HG02588 (cell line): ENCODE measurements around the gene HOXC5.
"Not testable (repeated sequence)": the region's sequence is repeated elsewhere in the genome, so short reads cannot be mapped to it uniquely, and the experiment has no call there.

Experiments used
- ATAC-seq: cut with Tn5 transposase; IDR thresholded peaks from one replicate; pipeline ENCODE4 v1.9.1; 2021; ENCODE audit warnings: mild to moderate bottlenecking, moderate library complexity; ENCODE audit not compliant: unreplicated experiment

HOXC5 gene

GRCh38 chr12:54032086-54032619, 697 bp upstream of the HOXC5 start:
- no peak for ATAC-seq

DNA sequence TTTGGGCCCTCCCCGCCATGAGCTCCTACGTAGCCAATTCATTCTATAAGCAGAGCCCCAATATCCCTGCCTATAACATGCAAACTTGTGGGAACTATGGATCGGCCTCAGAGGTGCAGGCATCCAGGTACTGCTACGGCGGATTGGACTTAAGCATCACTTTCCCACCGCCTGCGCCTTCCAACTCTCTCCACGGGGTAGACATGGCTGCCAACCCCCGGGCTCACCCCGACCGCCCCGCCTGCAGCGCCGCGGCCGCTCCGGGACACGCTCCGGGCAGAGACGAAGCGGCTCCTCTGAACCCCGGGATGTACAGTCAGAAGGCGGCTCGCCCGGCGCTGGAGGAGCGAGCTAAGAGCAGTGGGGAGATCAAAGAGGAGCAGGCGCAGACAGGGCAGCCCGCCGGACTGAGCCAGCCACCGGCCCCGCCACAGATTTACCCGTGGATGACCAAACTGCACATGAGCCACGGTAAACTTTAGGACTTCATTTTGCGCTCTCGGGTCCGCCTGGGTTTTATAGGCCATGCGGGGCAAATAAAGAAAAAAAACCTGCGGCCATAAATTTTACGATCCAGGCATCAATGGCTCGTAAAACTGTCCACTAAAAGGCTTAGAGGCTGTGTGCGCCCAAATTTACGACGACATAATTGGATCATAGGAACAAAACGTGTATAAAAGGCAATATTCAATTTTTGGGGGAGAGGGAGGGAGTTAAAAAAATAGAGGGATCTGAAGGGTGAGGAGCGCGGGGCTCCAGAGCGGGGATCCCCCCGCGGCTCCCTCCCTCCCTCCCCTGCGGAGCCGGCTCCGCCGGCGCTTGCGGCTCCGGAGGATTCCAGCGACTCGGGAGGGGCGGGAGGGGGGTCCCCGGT, 493 bp downstream of the HOXC5 start:
- no peak for ATAC-seq

GRCh38 chr12:54033980-54034784, 1.3 kb downstream of the HOXC5 start:
- no peak for ATAC-seq

DNA sequence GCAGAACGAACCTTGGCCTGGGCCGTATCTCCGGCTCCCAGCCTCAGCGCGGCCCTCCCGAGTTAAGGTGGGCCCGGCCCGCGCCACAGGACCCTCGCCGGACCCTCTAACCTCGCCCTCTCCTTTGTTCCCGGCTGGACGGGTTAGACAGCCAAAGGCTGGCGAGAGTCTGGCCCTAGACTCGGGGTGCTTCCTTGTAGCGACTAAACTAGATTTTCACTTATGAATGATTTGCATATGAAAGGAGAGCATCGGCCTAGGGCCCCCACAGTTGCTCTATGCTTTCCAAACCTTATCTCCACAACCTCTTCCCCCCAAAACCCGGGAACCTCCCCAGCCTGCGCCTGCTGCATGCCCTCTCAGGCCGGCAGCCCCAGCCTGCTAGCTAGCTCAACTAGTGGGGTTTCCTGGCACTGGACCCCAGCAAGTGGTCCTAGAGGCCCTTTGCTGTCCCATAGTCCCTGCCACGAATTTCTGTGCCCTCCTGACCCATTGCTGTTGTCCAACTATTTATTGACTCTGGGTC, 2.0 kb downstream of the HOXC5 start:
- ATAC-seq, result no peak

- ATAC-seq, result no peak
Measured at GRCh38 chr12:54035568-54036264, 2.9 kb downstream of the HOXC5 start.

DNA sequence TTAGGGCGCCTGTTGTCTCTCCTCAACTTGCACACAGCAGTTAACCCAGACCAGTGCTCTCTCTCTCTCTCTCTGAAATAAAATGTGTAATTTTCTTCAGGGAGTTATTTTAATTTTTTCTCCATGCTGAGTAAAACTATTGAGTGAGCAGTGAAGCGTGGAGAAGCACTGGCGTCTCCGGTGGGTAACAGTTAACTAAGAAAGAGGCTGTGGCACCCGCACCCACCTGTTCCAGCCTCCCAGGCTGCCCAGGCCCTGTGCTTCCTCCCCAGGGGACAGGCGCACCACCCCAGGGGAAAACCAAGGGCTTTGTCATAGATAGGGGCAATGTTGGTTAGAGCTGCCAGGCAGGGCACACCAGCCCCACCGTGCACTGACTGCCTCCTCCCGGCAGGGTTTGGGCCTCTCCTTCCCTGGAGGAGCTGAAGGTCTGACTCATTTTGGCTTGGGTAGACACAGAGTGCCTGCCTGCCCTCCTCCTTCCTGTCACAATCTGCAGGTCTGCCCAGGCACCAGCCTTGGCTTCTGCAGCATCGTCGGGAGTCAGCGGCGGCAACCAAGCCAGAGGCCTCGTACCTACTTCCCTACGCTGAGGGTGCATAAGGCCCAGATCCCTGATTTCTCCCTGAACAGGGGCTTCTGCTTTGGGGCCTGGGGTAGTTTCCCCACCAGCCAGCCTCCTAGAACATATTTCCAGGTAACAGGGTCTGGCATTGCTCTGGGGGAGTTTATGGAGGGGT, 3.9 kb downstream of the HOXC5 start:
- no peak for ATAC-seq

- no peak for ATAC-seq
Measured at GRCh38 chr12:54037360-54038283, 4.8 kb downstream of the HOXC5 start.

GRCh38 chr12:54038284-54038870, 5.5 kb downstream of the HOXC5 start:
- ATAC-seq, result no peak

DNA sequence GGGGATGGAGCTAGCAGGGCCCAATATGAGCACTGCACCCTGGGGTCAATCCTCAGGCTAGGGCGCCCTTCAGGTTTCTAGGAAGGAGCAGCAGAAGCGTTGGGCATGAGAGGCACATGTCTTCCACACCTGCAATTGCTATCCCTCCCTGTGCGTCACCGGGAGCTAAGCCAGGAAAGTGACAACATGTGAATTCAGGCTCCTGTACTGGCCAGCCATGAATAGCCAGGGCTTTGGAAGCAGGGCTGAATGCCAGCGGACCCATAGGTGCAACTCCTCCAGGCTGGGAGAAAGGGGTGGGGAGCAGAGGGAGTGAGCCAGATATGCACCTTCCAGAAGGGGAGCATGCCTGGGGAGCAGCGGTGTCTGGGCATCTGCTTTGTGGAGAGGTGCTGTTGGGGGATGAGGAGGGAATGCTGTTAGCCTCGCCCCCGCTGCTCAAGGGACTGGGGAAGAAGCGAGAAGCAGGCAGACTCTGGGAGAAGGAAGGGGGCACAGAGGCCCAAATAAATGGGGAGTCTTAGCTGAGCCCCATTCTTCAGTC, 6.1 kb downstream of the HOXC5 start:
- no peak for ATAC-seq

- no peak for ATAC-seq
Measured at GRCh38 chr12:54039417-54040147, 6.7 kb downstream of the HOXC5 start.

DNA sequence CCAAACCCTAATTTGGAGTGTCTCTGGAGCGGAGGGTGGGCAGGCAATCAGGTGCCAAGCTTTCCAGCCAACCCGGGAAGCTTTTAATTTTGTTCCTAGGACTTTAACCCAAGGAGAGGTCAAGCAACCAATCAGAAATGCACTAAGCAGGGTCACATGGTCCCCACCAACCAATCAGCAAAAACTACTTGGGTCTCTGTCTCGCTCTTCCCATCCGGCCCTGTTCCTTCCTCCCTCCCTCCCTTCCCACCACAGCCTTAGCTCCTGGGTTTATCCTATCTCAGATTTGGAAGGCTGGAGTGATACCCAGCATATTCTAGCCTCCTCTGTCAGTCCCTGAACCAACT, 7.3 kb downstream of the HOXC5 start:
- no peak for ATAC-seq

GRCh38 chr12:54040648-54041047, 7.8 kb downstream of the HOXC5 start:
- ATAC-seq, result no peak

- ATAC-seq, result no peak
Measured at GRCh38 chr12:54041097-54041690, 8.3 kb downstream of the HOXC5 start.

GRCh38 chr12:54042033-54042432, 9.2 kb downstream of the HOXC5 start:
- ATAC-seq, result not testable (repeated sequence)

DNA sequence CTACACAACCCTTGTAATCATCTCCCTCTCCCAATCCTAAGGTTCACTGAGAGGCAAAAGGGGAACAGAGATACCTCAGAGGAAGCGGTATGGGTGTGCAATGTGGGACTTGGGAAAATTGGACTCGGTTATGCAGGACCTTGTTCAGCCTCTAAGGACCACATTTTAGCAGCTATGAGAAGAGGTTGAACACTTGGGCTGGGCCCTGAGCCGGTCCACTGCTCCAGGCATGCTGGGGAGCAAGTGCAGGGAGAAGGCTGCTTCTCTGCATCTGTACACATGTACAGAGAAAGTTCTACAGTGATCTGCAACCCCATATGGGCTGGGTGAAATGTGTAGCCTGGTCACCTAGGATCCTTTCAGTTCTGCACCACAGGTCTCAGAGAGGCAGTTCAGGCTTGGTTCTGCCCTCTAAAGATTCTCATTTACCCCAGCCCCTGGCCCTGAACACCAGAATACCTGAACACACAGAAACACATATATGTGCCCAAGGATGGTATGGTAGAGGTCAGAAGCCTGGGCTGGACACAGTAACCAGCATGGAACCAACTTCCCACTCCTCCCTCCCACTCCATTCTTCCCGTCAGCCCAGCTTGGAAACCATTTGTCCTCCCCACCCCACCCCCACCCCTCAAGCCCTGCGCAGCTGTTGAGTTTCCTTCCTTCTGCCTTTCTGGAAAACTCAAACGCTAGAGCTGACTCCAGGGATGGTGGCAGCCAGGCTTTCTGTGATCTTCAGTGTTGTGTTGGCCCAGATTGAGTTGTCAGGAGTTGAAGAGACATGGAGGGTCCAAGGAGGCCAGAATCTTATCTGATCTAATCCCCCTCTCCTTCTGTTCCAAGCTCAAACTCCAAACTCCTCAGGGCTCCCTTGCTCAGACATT, 10.4 kb downstream of the HOXC5 start:
- ATAC-seq, result no peak

DNA sequence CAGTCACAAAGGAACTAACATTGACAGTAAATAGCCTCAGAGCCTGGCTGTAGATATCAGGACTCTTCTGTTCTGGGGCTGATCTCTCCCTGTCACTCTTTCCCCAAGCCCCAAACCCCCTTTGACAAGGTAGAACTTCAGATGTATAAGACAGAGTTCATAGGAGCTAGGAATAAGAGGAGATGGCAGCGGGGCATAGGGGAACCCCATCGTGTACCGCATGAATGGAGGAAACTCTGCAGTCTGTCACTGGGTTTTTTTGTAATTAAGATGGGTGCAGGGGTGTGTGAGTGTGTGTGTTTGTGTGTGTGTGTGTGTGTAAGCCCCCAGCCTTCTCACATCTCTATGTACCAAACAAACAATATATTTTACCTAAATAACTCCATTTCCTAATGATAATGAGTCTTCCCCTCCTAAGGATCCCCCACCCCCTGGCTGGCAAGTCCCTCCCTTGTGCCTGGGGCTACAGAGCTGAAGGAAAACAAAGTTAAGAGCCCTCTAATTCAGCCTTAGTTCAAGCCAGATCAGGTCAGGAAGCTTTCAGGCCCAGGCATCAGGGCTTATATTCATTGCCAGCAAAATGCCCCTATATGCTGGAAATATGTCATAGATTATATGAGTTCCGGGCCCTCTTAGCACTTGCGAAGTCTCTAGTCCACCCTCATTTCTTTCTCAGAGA, 11.7 kb downstream of the HOXC5 start:
- ATAC-seq, result no peak
